Colonic mucosa (tissue), 4 donors: Measurements from ENCODE around the gene FGF16. TPM values are rescaled to one million over a fixed set of nuclear protein-coding genes. Genes with fewer than 3 reads are reported as not detected.

Experiments
- DNase-seq: peaks from one replicate; pipeline ENCODE4 v3.0.0-alpha.2; 2020
- H3K27ac ChIP-seq: fragments of 200-600 bp; one replicate; pipeline ENCODE4 v1.8.0; 2021
- H3K27me3 ChIP-seq: fragments of 200-600 bp; one replicate; pipeline ENCODE4 v1.8.0; 2021
- H3K36me3 ChIP-seq: fragments of 200-600 bp; one replicate; pipeline ENCODE4 v1.8.0; 2021
- H3K4me1 ChIP-seq: fragments of 200-600 bp; one replicate; pipeline ENCODE4 v1.8.0; 2021; ENCODE audit warnings: mild to moderate bottlenecking
- H3K4me3 ChIP-seq: fragments of 200-600 bp; one replicate; pipeline ENCODE4 v1.8.0; 2021
- H3K9ac ChIP-seq, 2 donors: one replicate each; pipeline ENCODE4 v1.7.0; 2013; ENCODE audit warnings: control low read depth in 2 of 2, low read depth in 2 of 2, low read length in 2 of 2
- H3K9me3 ChIP-seq: fragments of 200-600 bp; one replicate; pipeline ENCODE4 v1.8.0; 2021
- CTCF ChIP-seq: fragments of 200-600 bp; IDR thresholded peaks from one replicate; pipeline ENCODE4 v1.8.0; 2022; ENCODE audit warnings: antibody characterized with exemption, mild to moderate bottlenecking
- intact Hi-C: fragments of 100-400 bp; cut with DNase I; formaldehyde crosslinking; loops from one replicate; pipeline ENCODE4 v1.14.1; 2022
- total RNA-seq, 2 donors: library from RNA; stranded (reverse); fragmentation: NEBNext Ultra II Directional in 1 of 2; extraction: Animal tissue kit (Norgen Biotek cat#: 25700) in 1 of 2; gene quantifications; one replicate each; pipeline ENCODE4 v1.2.1, GENCODE V29; 2021
- donor health status: healthy.
- donor health status: DM: no; HTN: no; CAD: no.
- donor health status: DM: no; HTN: no; CAD: no.

FGF16 gene
- total RNA-seq, 2 donors from 2014 or later, result not detected

- no peak for TF ChIP-seq CTCF
- Histone ChIP-seq H3K4me1 (no peaks in the 10 kb centered on the region), H3K9me3 (no peaks in the 10 kb centered on the region), H3K27ac (no peak overlapping the region), H3K36me3 (no peaks in the 10 kb centered on the region), H3K27me3 (peaks cover 4% of the 10 kb centered on the region), H3K9ac (no peak overlapping the region), H3K4me3 (peak overlapping the region; percentile 2)
- no peak for DNase-seq
- intact Hi-C loops, result no loop called here
Observed at GRCh38 chrX:77447653-77448569, 722 bp downstream of the FGF16 start.

- Histone ChIP-seq H3K4me3 (no peak overlapping the region), H3K4me1 (no peaks in the 10 kb centered on the region), H3K9ac (no peak overlapping the region), H3K9me3 (no peaks in the 10 kb centered on the region), H3K27me3 (peaks cover 4% of the 10 kb centered on the region), H3K36me3 (no peaks in the 10 kb centered on the region), H3K27ac (no peak overlapping the region)
- intact Hi-C loops, result no loop called here
- DNase-seq, result no peak
- no peak for TF ChIP-seq CTCF
Observed at GRCh38 chrX:77450415-77450814, 3.2 kb downstream of the FGF16 start.

GRCh38 chrX:77450996-77451395 is 3.8 kb downstream of the FGF16 start:
- TF ChIP-seq CTCF, result no peak
- no peak overlapping the region for H3K4me3 ChIP-seq
- no peaks in the 10 kb centered on the region for H3K4me1 ChIP-seq
- no peak overlapping the region for H3K9ac ChIP-seq
- no peaks in the 10 kb centered on the region for H3K9me3 ChIP-seq
- intact Hi-C loops, result no loop called here
- peaks cover under 1% of the 10 kb centered on the region for H3K27me3 ChIP-seq
- no peaks in the 10 kb centered on the region for H3K36me3 ChIP-seq
- no peak overlapping the region for H3K27ac ChIP-seq
- no peak for DNase-seq

- Histone ChIP-seq H3K27ac (no peak overlapping the region), H3K27me3 (no peaks in the 10 kb centered on the region), H3K4me3 (no peak overlapping the region), H3K9me3 (no peaks in the 10 kb centered on the region), H3K36me3 (no peaks in the 10 kb centered on the region), H3K9ac (no peak overlapping the region), H3K4me1 (no peaks in the 10 kb centered on the region)
- no peak for DNase-seq
- TF ChIP-seq CTCF, result no peak
- intact Hi-C loops, result no loop called here
Observed at GRCh38 chrX:77453190-77453589, 6.0 kb downstream of the FGF16 start.

- no peak overlapping the region for H3K4me3 ChIP-seq
- DNase-seq, result no peak
- no peak for TF ChIP-seq CTCF
- H3K27ac ChIP-seq, result no peak overlapping the region
- H3K9ac ChIP-seq, result no peak overlapping the region
- intact Hi-C loops, result no loop called here
- H3K36me3 ChIP-seq, result no peaks in the 10 kb centered on the region
- no peaks in the 10 kb centered on the region for H3K4me1 ChIP-seq
- H3K27me3 ChIP-seq, result no peaks in the 10 kb centered on the region
- H3K9me3 ChIP-seq, result no peaks in the 10 kb centered on the region
Observed at GRCh38 chrX:77455437-77455836, 8.2 kb downstream of the FGF16 start.
